DMS114 treated with DMSO at 0.1 percent for 48 hours (cell line): ENCODE results near the gene CS.
A peak's percentile ranks its signal among the peaks of the same experiment; 100 is the strongest.
"Not testable (repeated sequence)": the region's sequence is repeated elsewhere in the genome, so short reads cannot be mapped to it uniquely, and the experiment has no call there.

Experiments
- DNase-seq: peaks from one replicate; lab custom pipeline; 2025; ENCODE audit not compliant: unreplicated experiment; lab: John Stamatoyannopoulos, UW

CS gene

GRCh38 chr12:56321610-56322009, 21.5 kb upstream of the CS start:
- DNase-seq: not testable (repeated sequence)

GRCh38 chr12:56321027-56321426, 20.9 kb upstream of the CS start:
- no peak for DNase-seq

GRCh38 chr12:56317675-56318074, 17.5 kb upstream of the CS start:
- DNase-seq: no peak

GRCh38 chr12:56315622-56316473, 15.7 kb upstream of the CS start, which contains the start of gene CNPY2:
Gene CNPY2, minus strand, starts transcription at chr12:56315988. Its CDS starts 771 bp downstream, at chr12:56315217.
- DNase-seq: peak; percentile 96

- DNase-seq: no peak
These were observed 15.1 kb upstream of the CS start for GRCh38 chr12:56315249-56315621.

- no peak for DNase-seq
These were observed 10.9 kb upstream of the CS start for GRCh38 chr12:56311003-56311402.

- no peak for DNase-seq
These were observed 8.6 kb upstream of the CS start for GRCh38 chr12:56308714-56309113.

GRCh38 chr12:56307221-56307965, 7.3 kb upstream of the CS start:
- DNase-seq: no peak

GRCh38 chr12:56304872-56305590, 4.9 kb upstream of the CS start:
- no peak for DNase-seq

GRCh38 chr12:56304276-56304675, 4.1 kb upstream of the CS start:
- DNase-seq: no peak

- no peak for DNase-seq
These were observed 724 bp upstream of the CS start for GRCh38 chr12:56300644-56301464.

- DNase-seq: no peak
These were observed 750 bp downstream of the CS start for GRCh38 chr12:56299308-56299852.

- DNase-seq: no peak
These were observed 1.3 kb downstream of the CS start for GRCh38 chr12:56298828-56299227.

GRCh38 chr12:56297400-56297799, 2.7 kb downstream of the CS start:
- no peak for DNase-seq

- no peak for DNase-seq
These were observed 3.8 kb downstream of the CS start for GRCh38 chr12:56296295-56296694.

- DNase-seq: no peak
These were observed 6.3 kb downstream of the CS start for GRCh38 chr12:56293795-56294194.

GRCh38 chr12:56288705-56289387, 11.3 kb downstream of the CS start:
- DNase-seq: no peak

- DNase-seq: no peak
These were observed 13.9 kb downstream of the CS start for GRCh38 chr12:56286044-56286830.

- DNase-seq: not testable (repeated sequence)
These were observed 15.9 kb downstream of the CS start for GRCh38 chr12:56284263-56284662.
